ENCODE results near the gene ST7.

The ST7 gene, protein sequence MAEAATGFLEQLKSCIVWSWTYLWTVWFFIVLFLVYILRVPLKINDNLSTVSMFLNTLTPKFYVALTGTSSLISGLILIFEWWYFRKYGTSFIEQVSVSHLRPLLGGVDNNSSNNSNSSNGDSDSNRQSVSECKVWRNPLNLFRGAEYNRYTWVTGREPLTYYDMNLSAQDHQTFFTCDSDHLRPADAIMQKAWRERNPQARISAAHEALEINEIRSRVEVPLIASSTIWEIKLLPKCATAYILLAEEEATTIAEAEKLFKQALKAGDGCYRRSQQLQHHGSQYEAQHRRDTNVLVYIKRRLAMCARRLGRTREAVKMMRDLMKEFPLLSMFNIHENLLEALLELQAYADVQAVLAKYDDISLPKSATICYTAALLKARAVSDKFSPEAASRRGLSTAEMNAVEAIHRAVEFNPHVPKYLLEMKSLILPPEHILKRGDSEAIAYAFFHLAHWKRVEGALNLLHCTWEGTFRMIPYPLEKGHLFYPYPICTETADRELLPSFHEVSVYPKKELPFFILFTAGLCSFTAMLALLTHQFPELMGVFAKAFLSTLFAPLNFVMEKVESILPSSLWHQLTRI

DNA sequence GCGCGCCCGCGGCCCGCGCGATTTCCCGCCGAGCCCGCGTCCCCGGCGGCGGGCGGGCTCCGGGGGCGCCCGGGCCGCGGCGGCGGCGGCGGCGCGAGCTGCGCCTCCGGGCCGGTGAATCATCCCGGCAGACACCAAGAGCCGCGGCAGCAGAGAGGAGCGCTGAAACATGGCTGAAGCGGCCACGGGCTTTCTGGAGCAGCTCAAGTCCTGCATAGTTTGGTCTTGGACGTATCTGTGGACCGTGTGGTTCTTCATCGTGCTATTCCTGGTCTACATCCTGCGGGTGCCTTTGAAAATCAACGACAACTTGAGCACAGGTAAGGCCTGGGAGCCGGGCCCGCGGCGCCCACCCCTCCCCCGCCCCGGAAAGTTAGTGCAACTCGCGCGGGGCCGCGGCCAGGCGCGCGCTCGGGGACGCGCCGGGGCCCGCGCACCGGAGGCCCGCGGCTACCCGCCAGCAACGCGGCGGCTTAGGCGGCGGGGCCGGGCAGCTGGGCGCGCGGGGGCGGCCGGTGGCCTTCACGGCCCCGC, at the start of gene ST7:
Gene ST7, plus strand, starts transcription at position 130 of the 534 bp plus-strand sequence. Its CDS starts 40 bp downstream, at position 170.
- TF ChIP-seq, protein P1, sequence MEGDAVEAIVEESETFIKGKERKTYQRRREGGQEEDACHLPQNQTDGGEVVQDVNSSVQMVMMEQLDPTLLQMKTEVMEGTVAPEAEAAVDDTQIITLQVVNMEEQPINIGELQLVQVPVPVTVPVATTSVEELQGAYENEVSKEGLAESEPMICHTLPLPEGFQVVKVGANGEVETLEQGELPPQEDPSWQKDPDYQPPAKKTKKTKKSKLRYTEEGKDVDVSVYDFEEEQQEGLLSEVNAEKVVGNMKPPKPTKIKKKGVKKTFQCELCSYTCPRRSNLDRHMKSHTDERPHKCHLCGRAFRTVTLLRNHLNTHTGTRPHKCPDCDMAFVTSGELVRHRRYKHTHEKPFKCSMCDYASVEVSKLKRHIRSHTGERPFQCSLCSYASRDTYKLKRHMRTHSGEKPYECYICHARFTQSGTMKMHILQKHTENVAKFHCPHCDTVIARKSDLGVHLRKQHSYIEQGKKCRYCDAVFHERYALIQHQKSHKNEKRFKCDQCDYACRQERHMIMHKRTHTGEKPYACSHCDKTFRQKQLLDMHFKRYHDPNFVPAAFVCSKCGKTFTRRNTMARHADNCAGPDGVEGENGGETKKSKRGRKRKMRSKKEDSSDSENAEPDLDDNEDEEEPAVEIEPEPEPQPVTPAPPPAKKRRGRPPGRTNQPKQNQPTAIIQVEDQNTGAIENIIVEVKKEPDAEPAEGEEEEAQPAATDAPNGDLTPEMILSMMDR (IDR thresholded peaks at IDR 0.05; ENCODE audit: low read depth, low read length) = no peak
- H3K4me3 ChIP-seq (ENCODE audit: low read depth, low read length) = peak within 1 kb of the TSS; percentile 74

DNA sequence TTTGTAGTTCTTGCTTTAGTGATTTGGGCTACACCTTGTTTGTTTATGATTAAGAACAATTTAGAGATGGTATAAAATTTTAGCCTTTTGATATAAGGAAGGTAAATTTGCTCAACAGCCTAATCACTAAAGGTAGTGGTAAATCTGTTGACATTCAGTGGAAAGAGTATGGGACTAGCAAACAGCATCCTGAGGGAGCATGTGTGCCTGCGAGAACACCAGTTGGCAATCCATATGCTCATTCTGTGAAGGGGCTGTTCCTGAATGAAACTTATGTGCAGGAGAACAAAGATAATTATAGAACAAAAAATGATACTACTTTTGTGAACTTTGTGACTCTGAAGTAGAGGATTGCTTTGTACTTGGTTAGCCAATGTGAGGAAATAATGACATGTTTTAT, 46.9 kb upstream of the ST7 start:
- TF ChIP-seq, protein P1 (IDR thresholded peaks at IDR 0.05; ENCODE audit: low read depth, low read length) = no peak
- no peak overlapping the region for H3K4me3 ChIP-seq (ENCODE audit: low read depth, low read length)

DNA sequence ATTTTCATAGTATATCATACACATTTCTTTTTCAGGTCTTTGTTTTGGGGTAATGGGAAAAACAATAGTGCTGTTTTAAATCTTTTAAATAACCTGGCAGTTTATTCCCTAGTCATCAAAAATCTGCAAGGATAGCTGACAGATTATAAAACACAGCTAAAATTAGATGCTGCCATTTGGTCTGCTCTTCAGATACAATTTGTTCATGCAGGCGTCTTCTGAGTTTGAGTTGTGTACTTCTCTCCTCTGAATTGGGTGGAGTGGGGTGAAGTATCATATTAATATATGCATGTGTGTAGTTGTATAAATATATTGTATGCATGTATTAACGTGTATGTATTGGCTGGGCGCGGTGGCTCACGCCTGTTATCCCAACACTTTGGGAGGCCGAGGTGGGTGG, 42.9 kb upstream of the ST7 start:
- no peak overlapping the region for H3K4me3 ChIP-seq (ENCODE audit: low read depth, low read length)
- TF ChIP-seq, protein P1 (IDR thresholded peaks at IDR 0.05; ENCODE audit: low read depth, low read length) = no peak

DNA sequence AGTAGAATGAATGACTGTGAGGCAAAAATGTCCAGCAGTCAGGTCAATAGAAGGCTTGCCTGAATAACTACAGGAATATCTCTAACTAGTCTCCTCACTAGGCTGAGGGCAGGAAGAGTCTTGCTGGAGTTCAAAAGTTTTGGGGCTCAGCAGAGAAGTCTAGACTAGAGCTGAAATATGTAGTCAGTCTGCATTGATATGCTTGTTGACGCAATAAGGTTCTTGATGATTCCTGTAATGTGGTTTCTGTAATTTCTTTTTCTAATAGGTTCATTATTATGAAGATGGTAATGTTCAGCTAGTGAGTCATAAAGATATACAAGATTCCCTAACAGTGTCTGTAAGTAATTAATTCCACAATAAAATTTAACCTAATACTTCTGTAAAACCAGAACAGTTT, 41.5 kb upstream of the ST7 start:
- no peak overlapping the region for H3K4me3 ChIP-seq (ENCODE audit: low read depth, low read length)
- TF ChIP-seq, protein P1 (IDR thresholded peaks at IDR 0.05; ENCODE audit: low read depth, low read length) = no peak

DNA sequence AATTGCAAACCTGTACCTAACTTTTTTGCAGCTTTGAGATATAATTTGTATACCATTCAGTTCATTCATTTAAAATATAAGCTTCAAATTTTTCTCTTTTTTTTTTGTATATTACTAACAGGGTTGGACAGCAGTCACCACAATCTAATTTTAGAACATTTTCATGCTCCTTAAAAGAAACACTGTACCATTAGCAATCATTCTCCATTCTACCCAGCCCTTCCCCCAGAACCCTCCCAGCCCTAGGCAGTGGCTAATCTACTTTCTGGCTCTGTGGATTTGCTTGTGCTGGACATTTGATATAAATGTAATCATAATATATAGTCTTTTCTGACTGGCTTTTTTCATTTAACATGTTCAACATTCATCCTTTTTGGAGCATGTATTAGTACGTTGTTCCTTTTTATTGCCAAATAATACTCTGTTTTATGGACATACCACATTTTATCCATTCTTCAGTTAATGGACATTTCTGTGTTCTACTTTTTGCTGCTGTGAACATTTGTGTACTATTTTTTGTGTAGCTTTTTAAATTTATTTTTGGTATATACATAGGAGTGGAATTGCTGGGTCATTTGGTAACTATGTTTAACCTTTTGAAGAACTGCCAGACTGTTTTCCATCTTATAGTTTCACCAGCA, 40.9 kb upstream of the ST7 start:
- TF ChIP-seq, protein P1 (IDR thresholded peaks at IDR 0.05; ENCODE audit: low read depth, low read length) = no peak
- H3K4me3 ChIP-seq (ENCODE audit: low read depth, low read length) = no peak overlapping the region

DNA sequence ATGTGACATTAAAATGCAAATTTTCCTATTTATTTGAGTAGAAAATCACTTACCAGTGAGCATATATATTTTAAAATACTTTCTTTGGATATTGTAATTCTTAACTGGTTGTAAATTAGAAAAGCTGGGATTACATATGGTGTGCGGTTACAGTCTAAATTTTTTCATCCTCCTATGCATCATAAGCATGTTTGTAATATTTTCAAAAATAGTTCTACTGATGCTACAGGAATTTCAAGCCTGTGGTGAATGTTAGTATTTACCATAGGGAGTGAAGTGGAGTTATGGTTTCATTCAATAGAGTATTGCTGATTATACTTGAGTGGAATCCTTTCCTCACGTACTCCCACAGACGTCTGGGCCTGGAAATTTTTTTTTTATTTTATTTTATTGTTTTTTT, 34.6 kb upstream of the ST7 start:
- TF ChIP-seq, protein P1 (IDR thresholded peaks at IDR 0.05; ENCODE audit: low read depth, low read length) = no peak
- no peak overlapping the region for H3K4me3 ChIP-seq (ENCODE audit: low read depth, low read length)
